Rectal smooth muscle tissue (tissue), 1 donor: ENCODE results near the gene NUDT22.

ENCODE experiments used
- H3K27ac ChIP-seq: one replicate; pipeline ENCODE4 v1.7.0; 2013; ENCODE audit warnings: low read depth, low read length, inconsistent platforms
- H3K27me3 ChIP-seq: one replicate; pipeline ENCODE4 v1.7.0; 2013; ENCODE audit warnings: low read length; ENCODE audit not compliant: control insufficient read depth, insufficient read depth
- H3K36me3 ChIP-seq: one replicate; pipeline ENCODE4 v1.7.0; 2013; ENCODE audit warnings: low read length; ENCODE audit not compliant: control insufficient read depth, insufficient read depth
- H3K4me1 ChIP-seq: one replicate; pipeline ENCODE4 v1.7.0; 2013; ENCODE audit warnings: low read length; ENCODE audit not compliant: control insufficient read depth, insufficient read depth
- H3K4me3 ChIP-seq: one replicate; pipeline ENCODE4 v1.7.0; 2013; ENCODE audit warnings: low read length
- H3K9ac ChIP-seq: one replicate; pipeline ENCODE4 v1.7.0; 2013; ENCODE audit warnings: low read length

Gene NUDT22

GRCh38 chr11:64208796-64209562, 17.1 kb upstream of the NUDT22 start:
- peaks cover 5% of the 10 kb centered on the region for H3K36me3 ChIP-seq
- H3K4me1 ChIP-seq: peaks cover 3% of the 10 kb centered on the region
- no peak overlapping the region for H3K9ac ChIP-seq
- no peak overlapping the region for H3K27ac ChIP-seq
- no peaks in the 10 kb centered on the region for H3K27me3 ChIP-seq
- H3K4me3 ChIP-seq: no peak overlapping the region

DNA sequence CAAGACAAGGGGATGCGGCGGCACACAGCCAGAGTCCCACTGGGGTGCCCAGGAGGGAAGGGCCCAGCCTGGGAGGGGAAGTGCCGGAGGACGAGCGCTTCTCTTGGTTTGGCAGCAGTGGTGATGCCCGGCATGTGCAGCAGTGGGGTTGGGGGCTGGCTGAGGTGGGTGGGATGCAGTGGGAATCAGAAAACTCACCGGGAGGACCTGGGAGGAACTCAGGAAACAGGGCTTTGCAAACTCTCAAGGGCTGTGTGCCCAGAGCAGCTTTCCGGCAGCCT, 16.6 kb upstream of the NUDT22 start:
- Histone ChIP-seq H3K27me3 (no peaks in the 10 kb centered on the region), H3K9ac (no peak overlapping the region), H3K27ac (no peak overlapping the region), H3K36me3 (peaks cover 2% of the 10 kb centered on the region), H3K4me1 (no peaks in the 10 kb centered on the region), H3K4me3 (no peak overlapping the region)

DNA sequence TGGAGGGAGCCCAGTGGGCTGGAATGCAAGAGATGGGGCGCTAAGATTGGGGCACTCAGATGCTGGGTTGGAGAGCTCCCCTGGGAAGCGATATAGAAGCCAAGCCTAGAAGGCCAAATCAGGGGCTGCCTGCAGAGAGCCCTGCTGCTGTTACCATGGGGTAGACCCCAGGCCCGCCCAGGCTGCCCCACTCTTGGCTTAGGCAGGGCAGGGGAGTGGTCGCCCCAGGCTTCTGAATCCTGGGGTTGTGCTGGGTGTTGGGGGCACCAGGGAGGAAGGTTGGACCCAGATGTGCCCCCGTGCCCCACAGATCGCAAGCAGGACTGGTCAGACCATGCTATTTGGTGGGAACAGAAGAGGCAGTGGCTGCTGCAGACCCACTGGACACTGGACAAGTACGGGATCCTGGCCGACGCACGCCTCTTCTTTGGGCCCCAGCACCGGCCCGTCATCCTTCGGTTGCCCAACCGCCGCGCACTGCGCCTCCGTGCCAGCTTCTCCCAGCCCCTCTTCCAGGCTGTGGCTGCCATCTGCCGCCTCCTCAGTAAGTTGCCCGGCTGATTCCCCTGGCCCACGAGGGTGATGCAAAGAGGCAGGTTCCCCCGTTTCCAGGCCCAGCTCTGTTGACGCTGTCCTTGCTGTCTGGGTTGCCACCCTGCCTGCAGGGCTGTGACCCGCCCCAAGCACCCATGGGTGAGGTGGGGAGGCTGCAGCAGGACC, 15.6 kb upstream of the NUDT22 start:
- Histone ChIP-seq H3K27me3 (no peaks in the 10 kb centered on the region), H3K36me3 (peaks cover 2% of the 10 kb centered on the region), H3K4me1 (no peaks in the 10 kb centered on the region), H3K27ac (no peak overlapping the region), H3K4me3 (no peak overlapping the region), H3K9ac (no peak overlapping the region)

GRCh38 chr11:64211181-64211872, 14.7 kb upstream of the NUDT22 start:
- Histone ChIP-seq H3K27ac (no peak overlapping the region), H3K4me1 (no peaks in the 10 kb centered on the region), H3K4me3 (no peak overlapping the region), H3K36me3 (peaks cover 2% of the 10 kb centered on the region), H3K9ac (no peak overlapping the region), H3K27me3 (no peaks in the 10 kb centered on the region)

DNA sequence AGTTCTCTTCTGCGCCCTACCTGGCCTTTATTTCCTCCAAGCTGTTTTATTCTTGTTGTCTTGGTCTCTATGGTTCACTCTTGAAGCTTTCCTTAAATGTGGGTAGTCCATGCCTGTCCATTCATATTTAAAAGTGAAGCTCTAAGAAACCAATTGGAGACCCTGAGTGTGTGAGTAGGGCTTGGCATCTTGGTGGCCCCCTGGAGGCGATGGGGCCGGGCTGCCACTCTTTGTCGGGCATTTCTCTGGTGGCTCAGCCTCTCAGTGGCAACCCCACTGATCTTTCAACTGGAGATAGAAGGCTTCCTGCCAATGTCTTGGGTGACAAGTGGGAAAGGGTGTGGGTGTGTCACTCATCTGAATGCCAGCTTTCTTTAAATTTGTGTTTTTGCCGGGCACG, 9.2 kb upstream of the NUDT22 start:
- Histone ChIP-seq H3K36me3 (peaks cover 4% of the 10 kb centered on the region), H3K4me1 (no peaks in the 10 kb centered on the region), H3K9ac (no peak overlapping the region), H3K27ac (no peak overlapping the region), H3K27me3 (no peaks in the 10 kb centered on the region), H3K4me3 (no peak overlapping the region)

GRCh38 chr11:64218628-64219353, 7.3 kb upstream of the NUDT22 start:
- no peak overlapping the region for H3K27ac ChIP-seq
- H3K9ac ChIP-seq: no peak overlapping the region
- no peaks in the 10 kb centered on the region for H3K4me1 ChIP-seq
- H3K36me3 ChIP-seq: peaks cover 4% of the 10 kb centered on the region
- no peak overlapping the region for H3K4me3 ChIP-seq
- H3K27me3 ChIP-seq: no peaks in the 10 kb centered on the region

GRCh38 chr11:64219354-64219684, 6.8 kb upstream of the NUDT22 start:
- no peaks in the 10 kb centered on the region for H3K27me3 ChIP-seq
- H3K27ac ChIP-seq: no peak overlapping the region
- peaks cover 4% of the 10 kb centered on the region for H3K36me3 ChIP-seq
- H3K4me1 ChIP-seq: no peaks in the 10 kb centered on the region
- H3K4me3 ChIP-seq: no peak overlapping the region
- H3K9ac ChIP-seq: no peak overlapping the region

DNA sequence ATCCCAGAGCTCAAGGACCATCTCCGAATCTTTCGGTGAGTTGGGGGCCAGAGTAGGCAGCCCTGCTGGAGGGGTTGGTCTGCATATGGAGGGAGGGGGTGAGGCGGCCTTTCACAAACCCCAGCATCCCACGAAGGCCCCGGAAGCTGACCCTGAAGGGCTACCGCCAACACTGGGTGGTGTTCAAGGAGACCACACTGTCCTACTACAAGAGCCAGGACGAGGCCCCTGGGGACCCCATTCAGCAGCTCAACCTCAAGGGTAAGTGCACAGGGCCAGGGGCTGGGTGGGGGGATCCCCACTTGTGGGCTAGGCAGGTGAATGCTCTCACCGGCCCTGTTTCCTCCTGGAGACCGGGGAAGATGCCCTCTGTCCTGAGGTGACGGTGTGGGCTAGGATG, 6.3 kb upstream of the NUDT22 start:
- H3K36me3 ChIP-seq: peaks cover 4% of the 10 kb centered on the region
- H3K27ac ChIP-seq: no peak overlapping the region
- no peak overlapping the region for H3K9ac ChIP-seq
- H3K4me3 ChIP-seq: no peak overlapping the region
- H3K27me3 ChIP-seq: no peaks in the 10 kb centered on the region
- H3K4me1 ChIP-seq: no peaks in the 10 kb centered on the region

DNA sequence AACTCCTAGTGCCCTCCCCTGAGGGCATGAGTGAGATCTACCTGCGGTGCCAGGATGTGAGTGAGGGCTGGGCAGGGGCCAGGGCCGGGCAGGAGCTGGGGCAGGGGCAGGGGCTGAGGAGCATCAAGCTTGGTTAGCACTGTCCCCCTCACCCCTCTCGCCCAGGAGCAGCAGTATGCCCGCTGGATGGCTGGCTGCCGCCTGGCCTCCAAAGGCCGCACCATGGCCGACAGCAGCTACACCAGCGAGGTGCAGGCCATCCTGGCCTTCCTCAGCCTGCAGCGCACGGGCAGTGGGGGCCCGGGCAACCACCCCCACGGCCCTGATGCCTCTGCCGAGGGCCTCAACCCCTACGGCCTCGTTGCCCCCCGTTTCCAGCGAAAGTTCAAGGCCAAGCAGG, 5.8 kb upstream of the NUDT22 start:
- Histone ChIP-seq H3K27ac (no peak overlapping the region), H3K4me3 (no peak overlapping the region), H3K9ac (no peak overlapping the region), H3K4me1 (no peaks in the 10 kb centered on the region), H3K27me3 (no peaks in the 10 kb centered on the region), H3K36me3 (peaks cover 4% of the 10 kb centered on the region)

DNA sequence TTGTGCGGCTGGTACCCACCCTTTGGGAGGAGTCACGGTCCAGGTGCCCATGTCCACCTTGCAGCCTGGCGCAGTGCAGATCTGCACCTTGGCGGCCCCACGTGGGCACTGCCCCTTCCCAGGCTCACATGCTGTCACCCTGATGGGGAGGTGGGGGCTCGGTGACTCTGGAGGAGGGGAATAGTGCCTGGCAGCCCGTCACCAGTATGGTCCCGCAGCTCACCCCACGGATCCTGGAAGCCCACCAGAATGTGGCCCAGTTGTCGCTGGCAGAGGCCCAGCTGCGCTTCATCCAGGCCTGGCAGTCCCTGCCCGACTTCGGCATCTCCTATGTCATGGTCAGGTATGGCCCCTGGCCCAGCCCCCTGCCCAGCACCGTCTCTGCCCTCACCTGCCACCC, 5.3 kb upstream of the NUDT22 start:
- Histone ChIP-seq H3K4me1 (no peaks in the 10 kb centered on the region), H3K27me3 (no peaks in the 10 kb centered on the region), H3K36me3 (peaks cover 4% of the 10 kb centered on the region), H3K9ac (no peak overlapping the region), H3K27ac (no peak overlapping the region), H3K4me3 (no peak overlapping the region)

- no peaks in the 10 kb centered on the region for H3K27me3 ChIP-seq
- no peak overlapping the region for H3K27ac ChIP-seq
- H3K36me3 ChIP-seq: peaks cover 4% of the 10 kb centered on the region
- H3K9ac ChIP-seq: no peak overlapping the region
- H3K4me3 ChIP-seq: no peak overlapping the region
- peaks cover 9% of the 10 kb centered on the region for H3K4me1 ChIP-seq
Observed at GRCh38 chr11:64222651-64223000, 3.4 kb upstream of the NUDT22 start.

DNA sequence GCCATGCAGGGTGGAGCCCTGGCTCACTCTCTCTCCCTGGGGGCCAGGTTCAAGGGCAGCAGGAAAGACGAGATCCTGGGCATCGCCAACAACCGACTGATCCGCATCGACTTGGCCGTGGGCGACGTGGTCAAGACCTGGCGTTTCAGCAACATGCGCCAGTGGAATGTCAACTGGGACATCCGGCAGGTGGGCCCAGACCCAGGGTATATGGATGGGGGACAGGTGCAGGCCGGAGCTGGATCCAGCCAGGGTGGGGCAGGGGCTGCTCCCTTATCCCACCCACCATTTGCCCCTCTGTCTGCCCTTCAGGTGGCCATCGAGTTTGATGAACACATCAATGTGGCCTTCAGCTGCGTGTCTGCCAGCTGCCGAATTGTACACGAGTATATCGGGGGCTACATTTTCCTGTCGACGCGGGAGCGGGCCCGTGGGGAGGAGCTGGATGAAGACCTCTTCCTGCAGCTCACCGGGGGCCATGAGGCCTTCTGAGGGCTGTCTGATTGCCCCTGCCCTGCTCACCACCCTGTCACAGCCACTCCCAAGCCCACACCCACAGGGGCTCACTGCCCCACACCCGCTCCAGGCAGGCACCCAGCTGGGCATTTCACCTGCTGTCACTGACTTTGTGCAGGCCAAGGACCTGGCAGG, 2.9 kb upstream of the NUDT22 start:
- Histone ChIP-seq H3K27ac (no peak overlapping the region), H3K4me1 (peaks cover 9% of the 10 kb centered on the region), H3K9ac (no peak overlapping the region), H3K27me3 (no peaks in the 10 kb centered on the region), H3K4me3 (no peak overlapping the region), H3K36me3 (peaks cover 4% of the 10 kb centered on the region)
